Measurements from ENCODE around the gene KIF19.

The KIF19 gene

GRCh38 chr17:74389084-74389753 is 63.2 kb downstream of the KIF19 start:
- Histone ChIP-seq H3K4me3 (ENCODE audit: low read depth in 1 of 2, low read length in 1 of 2) (no peak overlapping the region), H3K9me3 (no peaks in the 10 kb centered on the region), H3K27me3 (peaks cover 10% of the 10 kb centered on the region), H3K36me3 (no peaks in the 10 kb centered on the region), H3K4me1 (ENCODE audit: control insufficient read depth in 1 of 2, insufficient read depth in 1 of 2, low read depth in 1 of 2, low read length in 1 of 2) (peaks cover 22 to 23% of the 10 kb centered on the region in 2 experiments), H3K27ac (no peak overlapping the region)
- no peak for TF ChIP-seq CTCF (IDR thresholded peaks at IDR 0.05)

- H3K9me3 ChIP-seq: no peaks in the 10 kb centered on the region
- peaks cover 22 to 23% of the 10 kb centered on the region in 2 experiments for H3K4me1 ChIP-seq (ENCODE audit: control insufficient read depth in 1 of 2, insufficient read depth in 1 of 2, low read depth in 1 of 2, low read length in 1 of 2)
- H3K27ac ChIP-seq: no peak overlapping the region
- no peaks in the 10 kb centered on the region for H3K36me3 ChIP-seq
- peaks cover 10% of the 10 kb centered on the region for H3K27me3 ChIP-seq
- no peak overlapping the region for H3K4me3 ChIP-seq (ENCODE audit: low read depth in 1 of 2, low read length in 1 of 2)
- no peak for TF ChIP-seq CTCF (IDR thresholded peaks at IDR 0.05)
These were observed 64.1 kb downstream of the KIF19 start for GRCh38 chr17:74389937-74390679.

- H3K9me3 ChIP-seq: no peaks in the 10 kb centered on the region
These were observed 64.9 kb downstream of the KIF19 start for GRCh38 chr17:74390680-74391653.

GRCh38 chr17:74391771-74392170 is 65.7 kb downstream of the KIF19 start:
- Histone ChIP-seq H3K4me1 (ENCODE audit: control insufficient read depth in 1 of 2, insufficient read depth in 1 of 2, low read depth in 1 of 2, low read length in 1 of 2) (peaks cover 22 to 23% of the 10 kb centered on the region in 2 experiments), H3K4me3 (ENCODE audit: low read depth in 1 of 2, low read length in 1 of 2) (peak overlapping the region in 1 of 2 experiments; percentile 8), H3K9me3 (no peaks in the 10 kb centered on the region), H3K36me3 (no peaks in the 10 kb centered on the region), H3K27ac (peak overlapping the region; percentile 76), H3K27me3 (peaks cover 2% of the 10 kb centered on the region)
- TF ChIP-seq CTCF (IDR thresholded peaks at IDR 0.05): no peak

More at GRCh38 chr17:74390680-74391653, 64.9 kb downstream of the KIF19 start:
- TF ChIP-seq CTCF (IDR thresholded peaks at IDR 0.05): no peak
- Histone ChIP-seq H3K27me3 (peaks cover 10% of the 10 kb centered on the region), H3K36me3 (no peaks in the 10 kb centered on the region), H3K4me3 (ENCODE audit: low read depth in 1 of 2, low read length in 1 of 2) (peak overlapping the region in 1 of 2 experiments; percentile 8), H3K4me1 (ENCODE audit: control insufficient read depth in 1 of 2, insufficient read depth in 1 of 2, low read depth in 1 of 2, low read length in 1 of 2) (peaks cover 22 to 23% of the 10 kb centered on the region in 2 experiments), H3K27ac (peak overlapping the region; percentile 76)

GRCh38 chr17:74392848-74393247 is 66.8 kb downstream of the KIF19 start:
- no peaks in the 10 kb centered on the region for H3K27me3 ChIP-seq
- no peaks in the 10 kb centered on the region for H3K9me3 ChIP-seq
- no peak overlapping the region for H3K27ac ChIP-seq
- no peak overlapping the region for H3K4me3 ChIP-seq (ENCODE audit: low read depth in 1 of 2, low read length in 1 of 2)
- H3K4me1 ChIP-seq (ENCODE audit: control insufficient read depth in 1 of 2, insufficient read depth in 1 of 2, low read depth in 1 of 2, low read length in 1 of 2): peaks cover 22 to 23% of the 10 kb centered on the region in 2 experiments
- no peaks in the 10 kb centered on the region for H3K36me3 ChIP-seq
- TF ChIP-seq CTCF (IDR thresholded peaks at IDR 0.05): no peak

All from neutrophil (primary cell).